HG02759 (cell line): ENCODE data around the gene SPECC1L.
A peak's percentile ranks its signal among the peaks of the same experiment; 100 is the strongest.
"Not testable (repeated sequence)": the region's sequence is repeated elsewhere in the genome, so short reads cannot be mapped to it uniquely, and the experiment has no call there.

Experiments
- ATAC-seq: cut with Tn5 transposase; IDR thresholded peaks from one replicate; pipeline ENCODE4 v1.9.1; 2021; ENCODE audit warnings: mild to moderate bottlenecking, moderate library complexity; ENCODE audit not compliant: unreplicated experiment

SPECC1L gene, protein sequence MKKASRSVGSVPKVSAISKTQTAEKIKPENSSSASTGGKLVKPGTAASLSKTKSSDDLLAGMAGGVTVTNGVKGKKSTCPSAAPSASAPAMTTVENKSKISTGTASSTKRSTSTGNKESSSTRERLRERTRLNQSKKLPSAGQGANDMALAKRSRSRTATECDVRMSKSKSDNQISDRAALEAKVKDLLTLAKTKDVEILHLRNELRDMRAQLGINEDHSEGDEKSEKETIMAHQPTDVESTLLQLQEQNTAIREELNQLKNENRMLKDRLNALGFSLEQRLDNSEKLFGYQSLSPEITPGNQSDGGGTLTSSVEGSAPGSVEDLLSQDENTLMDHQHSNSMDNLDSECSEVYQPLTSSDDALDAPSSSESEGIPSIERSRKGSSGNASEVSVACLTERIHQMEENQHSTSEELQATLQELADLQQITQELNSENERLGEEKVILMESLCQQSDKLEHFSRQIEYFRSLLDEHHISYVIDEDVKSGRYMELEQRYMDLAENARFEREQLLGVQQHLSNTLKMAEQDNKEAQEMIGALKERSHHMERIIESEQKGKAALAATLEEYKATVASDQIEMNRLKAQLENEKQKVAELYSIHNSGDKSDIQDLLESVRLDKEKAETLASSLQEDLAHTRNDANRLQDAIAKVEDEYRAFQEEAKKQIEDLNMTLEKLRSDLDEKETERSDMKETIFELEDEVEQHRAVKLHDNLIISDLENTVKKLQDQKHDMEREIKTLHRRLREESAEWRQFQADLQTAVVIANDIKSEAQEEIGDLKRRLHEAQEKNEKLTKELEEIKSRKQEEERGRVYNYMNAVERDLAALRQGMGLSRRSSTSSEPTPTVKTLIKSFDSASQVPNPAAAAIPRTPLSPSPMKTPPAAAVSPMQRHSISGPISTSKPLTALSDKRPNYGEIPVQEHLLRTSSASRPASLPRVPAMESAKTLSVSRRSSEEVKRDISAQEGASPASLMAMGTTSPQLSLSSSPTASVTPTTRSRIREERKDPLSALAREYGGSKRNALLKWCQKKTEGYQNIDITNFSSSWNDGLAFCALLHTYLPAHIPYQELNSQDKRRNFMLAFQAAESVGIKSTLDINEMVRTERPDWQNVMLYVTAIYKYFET

DNA sequence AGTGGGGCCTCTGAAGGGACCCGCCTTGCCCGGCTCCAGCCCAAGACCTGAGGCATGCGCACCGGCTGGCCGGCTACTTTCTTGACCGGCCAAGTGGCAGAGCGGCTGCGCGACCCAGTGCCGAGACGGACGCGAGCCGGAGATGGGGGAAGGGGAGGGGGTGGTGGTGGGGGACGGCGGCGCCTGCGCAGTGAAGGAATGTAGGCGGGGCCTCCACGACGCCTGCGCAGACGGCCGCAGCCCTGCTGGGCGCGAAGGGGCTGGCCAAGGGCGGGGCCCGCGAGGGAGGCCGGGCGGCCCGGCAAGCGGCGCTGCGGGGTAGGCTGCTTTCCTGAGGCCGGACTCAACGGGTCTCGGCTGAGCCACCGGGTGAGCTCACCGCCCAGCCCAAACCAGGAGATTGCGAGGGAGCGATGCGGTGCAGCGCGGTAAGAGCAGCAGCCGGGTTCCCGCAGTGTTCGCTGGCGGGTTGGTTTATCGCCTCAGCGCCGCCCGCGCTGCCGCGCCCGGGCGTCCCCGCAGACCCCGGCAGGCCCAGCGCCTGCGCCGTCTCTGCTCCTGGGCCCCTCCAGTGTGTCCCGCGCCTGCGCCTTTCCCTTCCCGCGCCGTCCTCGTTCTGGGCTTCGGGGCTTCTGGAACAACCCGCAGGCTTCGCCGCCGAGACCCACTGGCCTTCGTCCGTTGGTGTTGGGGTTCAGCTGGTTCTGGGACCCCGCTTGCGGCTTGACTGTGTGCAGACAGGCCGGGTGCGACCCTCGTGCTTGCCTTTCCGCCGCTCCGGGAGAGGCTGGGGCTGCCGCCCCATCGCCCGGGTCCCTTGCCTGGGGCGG, at the start of gene SPECC1L:
TSS of gene SPECC1L (plus strand) at position 276 of the 830 bp plus-strand sequence. CDS start 31,401 bp downstream, outside the sequence.
- peak; percentile 91 for ATAC-seq

DNA sequence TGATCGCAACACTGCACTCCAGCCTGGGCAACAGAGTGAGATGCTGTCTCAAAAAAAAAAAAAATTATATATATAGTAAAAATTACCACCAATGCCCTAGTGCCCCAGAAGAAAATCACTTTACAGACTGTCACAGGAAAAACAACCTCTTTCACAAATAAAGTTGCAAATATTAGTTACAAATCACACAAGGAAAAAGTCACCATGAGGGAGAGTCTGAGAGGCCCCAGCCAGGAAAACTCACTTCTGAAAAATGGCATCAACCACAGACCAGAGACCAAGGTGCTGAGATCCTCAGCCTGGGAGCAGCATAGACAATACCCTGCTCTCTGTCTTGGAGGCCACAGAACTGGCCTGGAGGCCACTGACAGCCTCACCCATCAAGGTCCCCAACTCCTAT, 46.2 kb upstream of the SPECC1L start:
- ATAC-seq: no peak

DNA sequence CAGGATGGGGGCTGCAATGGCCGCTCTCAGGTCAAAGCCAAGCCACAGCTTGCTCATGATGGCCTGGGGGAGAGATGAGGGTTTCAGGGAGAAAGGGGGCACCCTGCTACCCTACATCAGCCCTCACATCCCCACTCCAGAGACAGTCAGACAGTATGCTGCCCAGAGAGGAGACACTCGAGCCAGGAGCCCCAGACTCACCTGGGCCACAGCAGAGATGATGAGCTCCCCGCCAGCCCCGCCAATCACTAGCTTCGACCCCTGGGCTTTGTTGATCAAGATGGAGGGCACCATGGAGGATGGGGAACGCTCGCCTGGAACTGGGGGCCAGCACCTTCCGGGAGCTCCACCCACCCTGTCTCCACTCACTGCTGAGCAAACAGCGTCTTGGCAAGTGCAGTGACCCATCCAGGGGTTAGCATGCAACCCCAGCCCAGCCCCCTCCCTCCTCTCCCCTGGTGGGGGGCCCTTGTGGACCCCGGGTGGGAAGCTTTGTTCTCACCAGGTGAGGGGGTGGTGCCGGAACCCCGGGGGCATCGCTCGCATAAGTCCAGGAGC, 45.5 kb upstream of the SPECC1L start:
- no peak for ATAC-seq

DNA sequence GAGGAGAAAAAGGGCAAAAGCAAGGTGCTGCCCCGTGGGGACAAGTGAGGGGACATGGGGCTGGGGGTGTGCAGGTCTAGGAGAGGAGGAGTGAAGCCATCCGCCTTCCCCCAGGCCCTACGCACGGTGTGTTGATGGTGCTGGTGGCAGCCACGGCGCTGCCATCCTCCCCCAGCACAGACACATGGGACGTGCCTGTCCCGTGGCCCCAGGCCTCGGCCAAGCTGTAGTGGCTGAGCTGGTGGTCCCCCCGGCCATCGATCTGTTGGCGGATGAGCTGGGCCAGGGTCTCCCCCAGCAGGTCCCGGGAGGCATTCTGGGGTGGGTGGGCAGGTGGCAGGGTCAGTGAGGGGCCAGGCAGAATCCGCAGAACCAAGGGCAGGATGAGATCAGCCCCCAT, 44.7 kb upstream of the SPECC1L start:
- ATAC-seq: no peak

DNA sequence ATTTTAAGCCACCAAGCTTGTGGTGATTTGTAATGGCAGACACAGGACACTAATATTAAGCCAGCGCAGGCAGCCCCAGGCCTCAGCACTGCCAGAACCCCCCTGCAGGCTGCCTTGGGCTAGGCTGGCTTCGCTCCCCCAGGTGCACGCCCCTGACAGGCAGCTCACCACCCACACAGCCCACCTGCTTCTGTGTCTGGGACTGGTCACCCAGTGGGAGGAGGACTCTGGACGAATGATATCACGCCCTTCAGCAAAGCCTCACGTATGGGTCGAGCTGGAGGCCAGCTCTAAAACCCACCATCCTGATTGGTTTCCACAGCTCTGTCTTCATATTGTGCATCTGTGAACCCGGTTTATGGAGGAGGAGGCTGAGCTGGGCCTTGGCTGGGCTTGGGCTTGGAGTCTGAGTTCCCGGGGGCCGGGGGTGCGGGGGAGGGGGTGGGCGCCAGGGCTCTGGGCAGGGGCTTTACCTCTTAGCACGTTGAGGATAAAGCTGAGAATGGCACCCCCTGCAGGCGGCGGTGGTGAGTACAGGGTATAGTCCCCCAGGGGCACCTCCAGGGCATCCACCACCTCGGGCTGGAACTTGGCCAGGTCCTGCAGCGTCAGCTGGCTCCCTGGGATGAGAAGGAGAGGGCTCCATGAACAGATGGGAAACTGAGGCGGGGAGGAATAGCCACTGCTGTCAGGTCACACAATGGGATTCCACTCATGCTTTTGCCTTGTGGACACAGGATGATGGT, 39.5 kb upstream of the SPECC1L start:
- no peak for ATAC-seq

DNA sequence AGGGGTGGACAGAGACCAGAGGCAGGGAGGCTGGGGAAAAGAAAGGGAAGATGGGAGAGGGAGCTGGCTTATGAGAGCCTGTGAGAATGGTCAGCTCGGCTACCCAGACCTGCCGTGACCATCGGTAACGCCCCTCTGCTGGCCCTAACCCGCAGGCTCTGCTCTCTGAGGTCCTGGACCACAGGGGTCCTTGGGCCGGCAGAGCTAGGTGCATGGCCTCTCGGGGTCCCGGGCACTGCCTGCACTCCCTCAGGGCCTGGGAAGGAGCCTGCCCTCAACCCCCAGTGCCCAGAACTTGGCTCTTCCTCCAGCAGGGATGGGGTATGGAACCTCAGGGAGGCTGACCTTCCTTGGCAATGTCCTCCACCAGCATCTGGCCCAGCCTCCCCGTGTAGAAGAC, 38.9 kb upstream of the SPECC1L start:
- no peak for ATAC-seq

DNA sequence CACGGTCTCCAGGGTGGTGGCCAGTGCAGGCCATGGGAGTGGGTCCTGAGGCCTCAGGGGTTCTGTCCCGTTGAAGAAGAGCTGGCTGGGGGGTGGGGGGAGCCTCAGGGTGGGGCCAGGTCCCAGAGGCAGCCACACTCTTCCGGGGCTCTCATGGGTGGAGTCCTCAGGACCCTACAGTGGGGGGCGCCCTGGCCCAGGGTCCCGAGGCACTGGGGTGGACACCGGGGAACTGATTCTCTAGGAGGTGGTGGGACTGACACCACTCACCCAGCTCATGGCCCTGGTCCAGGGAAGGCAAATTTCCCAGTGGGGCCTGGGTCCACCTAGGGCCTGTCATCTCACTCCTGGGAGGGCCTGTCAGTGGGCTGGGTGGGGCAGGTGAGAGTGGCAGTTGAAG, 38.5 kb upstream of the SPECC1L start:
- ATAC-seq: no peak

DNA sequence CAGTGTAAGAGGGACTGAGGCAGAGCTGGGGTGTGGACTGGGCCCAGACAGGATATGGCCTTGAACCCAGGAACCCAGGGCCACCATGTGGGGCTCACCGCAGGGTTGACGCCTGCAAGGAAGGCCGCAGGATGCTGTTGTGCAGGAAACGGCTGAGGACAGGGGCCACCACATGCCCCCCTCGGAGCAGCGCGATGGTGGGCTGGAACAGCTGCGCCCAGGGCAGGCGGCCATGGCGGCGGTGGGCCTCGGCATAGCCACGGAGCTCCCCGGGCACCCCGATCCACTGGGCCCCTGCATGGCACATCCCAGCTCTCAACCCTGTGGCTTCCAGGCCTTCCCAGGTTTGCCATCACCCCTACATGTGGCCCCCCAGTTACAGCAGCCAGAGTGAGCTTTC, 37.9 kb upstream of the SPECC1L start:
- ATAC-seq: no peak

DNA sequence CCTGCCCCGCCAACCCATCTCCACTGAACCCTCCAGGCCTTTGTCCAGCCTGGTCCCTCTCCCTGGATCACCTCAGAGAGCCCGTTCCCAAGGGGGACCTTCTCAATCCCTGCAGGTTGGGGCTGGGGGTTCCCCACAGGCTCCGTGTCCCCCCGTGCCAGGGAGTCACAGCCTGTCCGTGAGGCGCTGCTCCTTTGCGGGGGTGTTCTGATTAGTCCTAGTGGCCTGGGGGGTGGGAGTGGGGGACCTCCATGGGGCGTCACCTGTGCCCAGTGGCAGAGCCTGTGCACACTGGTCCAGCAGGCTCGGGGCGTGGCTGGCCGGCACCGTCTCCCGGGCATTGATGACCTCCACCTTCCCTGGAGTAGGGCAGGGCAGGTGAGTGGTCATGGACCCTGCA, 37.4 kb upstream of the SPECC1L start:
- ATAC-seq: no peak

DNA sequence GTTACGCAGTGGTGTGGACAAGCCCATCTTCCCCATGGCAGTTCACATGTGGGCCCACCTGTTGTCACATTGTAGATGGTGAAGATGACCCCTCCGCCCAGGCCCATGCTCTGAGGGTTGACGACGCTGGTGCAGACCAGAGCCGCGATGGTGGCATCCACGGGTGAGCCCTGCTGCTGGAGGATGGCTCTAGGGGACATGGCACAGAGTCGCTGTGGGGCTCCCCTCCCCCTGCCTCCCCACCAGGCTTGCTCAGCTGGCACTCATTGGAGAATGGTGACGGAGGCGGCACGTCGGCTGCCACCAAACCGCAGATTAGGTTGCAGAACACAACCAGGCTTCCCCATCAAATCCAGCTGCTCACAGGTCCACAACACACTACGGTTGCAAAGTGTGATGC, 36.8 kb upstream of the SPECC1L start:
- ATAC-seq: no peak

DNA sequence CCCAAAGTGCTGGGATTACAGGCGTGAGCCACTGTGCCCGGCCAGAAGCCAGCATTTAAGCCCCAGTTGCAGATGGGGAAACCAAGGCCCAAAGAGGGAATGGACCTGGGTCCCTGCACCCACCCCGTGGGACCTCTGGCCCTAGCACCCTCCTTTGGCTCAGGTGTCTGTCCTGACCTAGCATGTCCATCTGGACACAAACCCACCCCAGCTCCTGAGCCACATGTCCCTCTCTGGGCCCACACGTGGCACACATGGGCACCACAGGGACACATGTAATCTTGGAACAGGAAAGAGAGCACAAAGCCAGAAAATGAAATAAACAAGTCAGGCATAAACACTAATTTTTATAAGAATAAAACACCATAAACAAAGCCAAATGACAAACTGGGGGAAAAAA, 35.3 kb upstream of the SPECC1L start:
- no peak for ATAC-seq

DNA sequence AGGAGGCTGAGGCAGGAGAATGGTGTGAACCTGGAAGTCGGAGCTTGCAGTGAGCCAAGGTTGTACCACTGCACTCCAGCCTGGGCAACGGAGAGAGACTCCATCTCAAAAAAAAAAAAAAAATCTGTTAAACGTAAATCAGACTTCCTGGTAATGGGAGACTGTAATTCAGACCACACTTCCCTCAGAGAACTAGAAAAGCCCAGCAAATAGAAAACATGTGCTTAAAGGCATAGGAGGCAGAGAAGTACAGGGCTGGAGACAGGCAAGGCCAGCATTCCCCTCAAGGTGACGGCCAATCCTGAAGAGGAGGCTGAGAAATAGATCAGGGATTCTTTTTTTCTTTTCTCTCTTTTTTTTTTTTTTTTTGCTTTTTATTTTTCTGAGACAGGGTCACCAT, 34.0 kb upstream of the SPECC1L start:
- no peak for ATAC-seq

DNA sequence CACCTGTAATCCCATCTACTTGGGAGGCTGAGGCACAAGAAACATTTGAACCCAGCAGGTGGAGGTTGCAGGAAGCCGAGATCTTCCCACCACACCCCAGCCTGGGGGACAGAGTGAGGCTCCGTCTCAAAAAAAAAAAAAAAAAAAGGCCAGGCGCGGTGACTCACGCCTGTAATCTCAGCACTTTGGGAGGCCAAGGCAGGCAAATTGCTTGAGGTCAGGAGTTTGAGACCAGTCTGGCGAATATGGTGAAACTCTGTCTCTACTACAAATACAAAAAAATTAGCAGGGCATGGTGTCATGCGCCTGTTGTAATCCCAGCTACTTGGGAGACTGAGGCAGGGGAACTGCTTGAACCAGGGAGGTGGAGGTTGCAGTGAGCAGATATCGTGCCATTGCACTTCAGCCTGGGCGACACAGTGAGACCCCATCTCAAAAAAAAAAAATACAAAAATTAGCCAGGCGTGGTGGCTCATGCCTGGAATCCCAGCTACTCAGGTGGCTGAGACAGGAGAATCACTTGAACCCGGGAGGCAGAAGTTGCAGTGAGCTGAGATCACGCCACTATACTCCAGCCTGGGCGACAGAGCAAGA, 32.4 kb upstream of the SPECC1L start:
- ATAC-seq: not testable (repeated sequence)

DNA sequence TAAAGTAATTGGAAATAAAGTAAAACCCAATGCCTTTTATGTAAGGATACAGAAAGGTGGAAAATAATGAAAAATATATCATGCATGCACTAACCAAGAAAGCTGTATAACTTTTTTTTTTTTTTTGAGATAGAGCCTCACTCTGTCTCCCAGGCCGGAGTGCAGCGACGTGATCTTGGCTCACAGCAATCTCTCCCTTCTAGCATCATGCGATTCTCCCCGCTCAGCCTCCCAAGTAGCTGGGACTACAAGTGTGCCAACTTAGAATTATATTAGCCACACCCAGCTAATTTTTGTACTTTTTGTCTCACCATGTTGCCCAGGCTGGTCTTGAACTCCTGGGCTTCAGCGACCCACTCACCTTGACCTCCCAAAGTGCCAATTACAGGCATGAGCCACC, 30.2 kb upstream of the SPECC1L start:
- no peak for ATAC-seq

DNA sequence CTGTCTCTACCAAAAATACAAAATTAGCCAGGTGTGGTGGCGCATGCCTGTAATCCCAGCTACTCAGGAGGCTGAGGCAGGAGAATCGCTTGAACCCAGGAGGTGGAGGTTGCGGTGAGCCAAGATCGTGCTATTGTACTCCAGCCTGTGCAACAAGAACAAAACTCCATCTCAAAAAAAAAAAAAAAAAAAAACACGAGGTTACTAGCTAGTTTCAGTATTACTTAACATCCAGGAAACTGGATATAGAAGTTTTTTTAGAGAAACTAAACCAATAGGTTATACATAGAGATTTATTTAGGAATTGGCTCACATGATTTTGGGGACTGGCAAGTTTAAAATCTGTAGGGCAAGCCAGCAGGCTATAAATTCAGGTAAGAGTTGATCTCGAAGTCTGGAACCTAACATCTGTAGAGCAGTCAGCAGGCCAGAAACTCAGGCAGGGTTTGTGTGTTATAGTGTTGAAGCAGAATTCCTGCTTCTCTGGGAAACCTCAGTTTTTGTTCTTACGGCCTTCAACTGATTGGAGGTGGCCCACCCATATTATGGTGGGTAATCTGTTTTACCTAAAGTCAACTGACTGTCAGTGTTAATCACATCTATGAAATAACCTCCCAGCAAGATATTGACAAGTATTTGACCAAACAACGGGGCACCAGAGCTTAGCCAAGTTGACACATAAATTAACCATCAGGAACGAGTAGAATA, 29.5 kb upstream of the SPECC1L start:
- ATAC-seq: not testable (repeated sequence)

DNA sequence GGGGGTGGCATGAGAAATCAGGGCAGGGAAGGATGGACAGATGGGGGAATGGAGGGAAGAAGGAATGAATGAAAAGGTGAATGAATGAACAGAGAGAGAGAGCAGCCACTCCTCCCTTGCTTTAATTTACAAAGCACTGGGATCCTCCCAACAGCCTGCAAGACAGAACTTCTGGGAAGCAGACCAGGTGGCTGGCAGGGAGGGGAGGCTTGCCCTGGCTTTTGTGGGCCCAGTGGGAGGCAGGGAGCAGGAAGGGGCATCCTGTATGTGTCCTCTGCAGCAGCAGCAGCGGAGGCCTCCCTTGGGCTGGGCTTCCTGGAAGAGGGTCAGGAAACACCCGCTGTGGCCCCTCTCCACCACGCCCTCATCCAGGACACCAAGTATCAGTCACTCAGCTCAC, 27.2 kb upstream of the SPECC1L start:
- ATAC-seq: not testable (repeated sequence)

DNA sequence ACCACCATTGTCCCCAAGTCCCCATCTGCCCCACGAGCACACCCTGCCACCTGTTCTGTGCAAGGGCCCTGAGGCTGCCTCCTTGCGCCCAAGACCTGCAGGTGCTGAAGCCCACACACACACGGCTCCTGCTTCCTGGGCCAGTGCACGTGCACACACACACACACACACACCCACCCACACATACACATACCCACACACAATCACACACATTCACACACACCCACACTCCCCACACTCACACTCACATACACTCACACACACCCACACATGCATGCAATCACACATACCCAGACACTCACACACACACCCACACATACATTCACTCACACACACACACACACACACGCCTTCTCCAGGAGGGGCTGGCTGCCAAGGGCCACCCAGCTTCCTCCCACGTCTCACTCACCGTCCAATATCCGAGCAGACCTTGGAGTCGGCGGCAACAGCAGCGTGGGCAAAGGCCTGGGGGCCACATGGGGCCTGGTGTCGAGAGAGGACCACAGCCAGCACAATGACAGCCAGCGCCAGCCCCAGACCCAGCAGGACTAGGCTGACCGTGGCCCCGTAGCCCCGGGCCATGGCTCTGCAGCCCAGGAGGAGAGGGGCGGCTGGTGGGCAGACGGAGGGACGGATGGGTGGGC, 26.4 kb upstream of the SPECC1L start:
- no peak for ATAC-seq

DNA sequence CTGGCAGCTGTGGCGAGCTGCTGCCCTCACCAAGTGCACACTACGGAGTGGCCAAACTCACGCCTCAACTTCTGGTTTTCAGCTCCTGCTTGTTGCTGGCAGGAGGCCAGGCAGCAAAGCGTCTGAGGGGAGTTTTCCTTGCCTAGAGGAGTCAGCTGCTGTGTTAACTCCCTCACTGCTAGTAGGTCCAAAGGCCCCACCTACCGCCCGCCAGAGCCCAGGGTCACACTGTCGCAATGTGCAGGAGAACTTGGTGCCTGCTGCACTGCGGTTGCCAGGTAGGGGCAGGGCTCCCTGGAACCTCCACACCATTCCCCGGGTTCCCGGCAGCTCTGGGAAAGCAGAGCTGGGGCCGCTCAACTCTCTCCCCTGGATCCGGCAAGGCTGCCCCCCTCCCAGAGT, 25.6 kb upstream of the SPECC1L start, which contains the start of gene GGT5:
TSS of gene GGT5 (minus strand) at position 53 of the 402 bp plus-strand sequence. CDS start 357 bp downstream, outside the sequence.
- ATAC-seq: not testable (repeated sequence)
